ENCODE measurements around the gene VWF. TPM values are rescaled to one million over a fixed set of nuclear protein-coding genes. Genes with fewer than 3 reads are reported as not detected.

Gene VWF
- total RNA-seq, 1 donor from 2014 or later: 0.10 TPM

GRCh38 chr12:5973461-5974115, 150.9 kb downstream of the VWF start:
- no peak for DNase-seq (ENCODE audit: low spot score, unreplicated experiment)
- Mint-ChIP-seq H3K27me3 (peaks cover 44% of the 10 kb centered on the region), H3K4me1 (ENCODE audit: low read depth) (no peaks in the 10 kb centered on the region), H3K9me3 (ENCODE audit: low read depth) (no peaks in the 10 kb centered on the region), H3K36me3 (ENCODE audit: insufficient read depth) (no peaks in the 10 kb centered on the region), H3K4me3 (ENCODE audit: low read depth) (no peak overlapping the region), H3K27ac (no peak overlapping the region)
- no peak for TF ChIP-seq CTCF (IDR thresholded peaks at IDR 0.05; ENCODE audit: unreplicated experiment)

GRCh38 chr12:5972387-5972786, 152.1 kb downstream of the VWF start:
- Mint-ChIP-seq H3K27ac (no peak overlapping the region), H3K4me3 (ENCODE audit: low read depth) (no peak overlapping the region), H3K4me1 (ENCODE audit: low read depth) (no peaks in the 10 kb centered on the region), H3K9me3 (ENCODE audit: low read depth) (no peaks in the 10 kb centered on the region), H3K27me3 (peaks cover 44% of the 10 kb centered on the region), H3K36me3 (ENCODE audit: insufficient read depth) (no peaks in the 10 kb centered on the region)
- DNase-seq (ENCODE audit: low spot score, unreplicated experiment): no peak
- TF ChIP-seq CTCF (IDR thresholded peaks at IDR 0.05; ENCODE audit: unreplicated experiment): no peak

- TF ChIP-seq CTCF (IDR thresholded peaks at IDR 0.05; ENCODE audit: unreplicated experiment): no peak
- no peaks in the 10 kb centered on the region for H3K9me3 Mint-ChIP-seq (ENCODE audit: low read depth)
- DNase-seq (ENCODE audit: low spot score, unreplicated experiment): peak; percentile 3
- H3K4me1 Mint-ChIP-seq (ENCODE audit: low read depth): no peaks in the 10 kb centered on the region
- no peak overlapping the region for H3K27ac Mint-ChIP-seq
- peaks cover 38% of the 10 kb centered on the region for H3K27me3 Mint-ChIP-seq
- H3K4me3 Mint-ChIP-seq (ENCODE audit: low read depth): no peak overlapping the region
- no peaks in the 10 kb centered on the region for H3K36me3 Mint-ChIP-seq (ENCODE audit: insufficient read depth)
Observed at GRCh38 chr12:5971194-5971850, 153.1 kb downstream of the VWF start.

- peaks cover 3% of the 10 kb centered on the region for H3K4me1 Mint-ChIP-seq (ENCODE audit: low read depth)
- DNase-seq (ENCODE audit: low spot score, unreplicated experiment): no peak
- TF ChIP-seq CTCF (IDR thresholded peaks at IDR 0.05; ENCODE audit: unreplicated experiment): peak; percentile 28
- H3K4me3 Mint-ChIP-seq (ENCODE audit: low read depth): no peak overlapping the region
- H3K27ac Mint-ChIP-seq: no peak overlapping the region
- no peaks in the 10 kb centered on the region for H3K36me3 Mint-ChIP-seq (ENCODE audit: insufficient read depth)
- no peaks in the 10 kb centered on the region for H3K9me3 Mint-ChIP-seq (ENCODE audit: low read depth)
- H3K27me3 Mint-ChIP-seq: peaks cover 41% of the 10 kb centered on the region
Observed at GRCh38 chr12:5969974-5970690, 154.3 kb downstream of the VWF start.

GRCh38 chr12:5969156-5969973, 155.1 kb downstream of the VWF start:
- no peak overlapping the region for H3K27ac Mint-ChIP-seq
- no peak for DNase-seq (ENCODE audit: low spot score, unreplicated experiment)
- no peaks in the 10 kb centered on the region for H3K9me3 Mint-ChIP-seq (ENCODE audit: low read depth)
- no peak for TF ChIP-seq CTCF (IDR thresholded peaks at IDR 0.05; ENCODE audit: unreplicated experiment)
- no peak overlapping the region for H3K4me3 Mint-ChIP-seq (ENCODE audit: low read depth)
- H3K4me1 Mint-ChIP-seq (ENCODE audit: low read depth): peaks cover 4% of the 10 kb centered on the region
- H3K27me3 Mint-ChIP-seq: peaks cover 41% of the 10 kb centered on the region
- H3K36me3 Mint-ChIP-seq (ENCODE audit: insufficient read depth): no peaks in the 10 kb centered on the region
